Fibroblast of upper back skin (primary cell): Measurements from ENCODE around the gene BRAT1.
"Not testable (repeated sequence)": the region's sequence is repeated elsewhere in the genome, so short reads cannot be mapped to it uniquely, and the experiment has no call there.

ENCODE experiments used
- DNase-seq: peaks from one replicate; pipeline ENCODE4 v3.0.0-alpha.2; 2013

Gene BRAT1

DNA sequence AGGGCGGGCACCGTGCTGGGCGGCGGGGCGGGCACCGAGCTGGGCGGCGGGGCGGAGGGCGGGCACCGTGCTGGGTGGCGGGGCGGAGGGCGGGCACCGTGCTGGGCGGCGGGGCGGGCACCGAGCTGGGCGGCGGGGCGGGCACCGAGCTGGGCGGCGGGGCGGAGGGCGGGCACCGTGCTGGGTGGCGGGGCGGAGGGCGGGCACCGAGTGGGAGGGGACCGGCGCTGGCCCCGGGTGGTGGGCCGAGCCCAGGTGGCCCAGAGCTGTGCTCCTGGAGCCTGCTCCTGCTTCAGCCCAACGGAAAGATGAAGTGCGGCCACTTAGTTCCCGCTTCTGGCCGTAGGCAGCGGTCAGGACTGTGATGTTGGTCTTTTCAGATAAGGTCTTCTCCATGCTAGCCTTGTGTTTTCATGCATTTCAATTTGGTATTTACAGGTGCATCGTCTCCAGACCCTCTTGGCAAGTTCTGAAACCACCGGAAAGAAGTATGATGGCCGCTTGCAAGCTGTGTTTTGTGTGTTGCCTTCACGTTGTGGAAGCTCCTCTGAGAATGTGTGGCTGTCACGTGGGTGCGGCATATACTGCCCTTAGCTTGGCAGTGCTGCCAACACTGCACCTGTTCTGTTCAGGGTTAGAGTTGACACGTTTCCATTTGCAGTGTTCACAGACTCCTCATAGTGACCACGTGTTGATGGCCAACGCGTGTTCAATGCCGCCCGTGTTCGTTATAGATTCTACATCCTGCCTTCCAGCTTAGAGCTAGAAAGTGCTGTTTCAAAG, 28.7 kb upstream of the BRAT1 start:
- no peak for DNase-seq

DNA sequence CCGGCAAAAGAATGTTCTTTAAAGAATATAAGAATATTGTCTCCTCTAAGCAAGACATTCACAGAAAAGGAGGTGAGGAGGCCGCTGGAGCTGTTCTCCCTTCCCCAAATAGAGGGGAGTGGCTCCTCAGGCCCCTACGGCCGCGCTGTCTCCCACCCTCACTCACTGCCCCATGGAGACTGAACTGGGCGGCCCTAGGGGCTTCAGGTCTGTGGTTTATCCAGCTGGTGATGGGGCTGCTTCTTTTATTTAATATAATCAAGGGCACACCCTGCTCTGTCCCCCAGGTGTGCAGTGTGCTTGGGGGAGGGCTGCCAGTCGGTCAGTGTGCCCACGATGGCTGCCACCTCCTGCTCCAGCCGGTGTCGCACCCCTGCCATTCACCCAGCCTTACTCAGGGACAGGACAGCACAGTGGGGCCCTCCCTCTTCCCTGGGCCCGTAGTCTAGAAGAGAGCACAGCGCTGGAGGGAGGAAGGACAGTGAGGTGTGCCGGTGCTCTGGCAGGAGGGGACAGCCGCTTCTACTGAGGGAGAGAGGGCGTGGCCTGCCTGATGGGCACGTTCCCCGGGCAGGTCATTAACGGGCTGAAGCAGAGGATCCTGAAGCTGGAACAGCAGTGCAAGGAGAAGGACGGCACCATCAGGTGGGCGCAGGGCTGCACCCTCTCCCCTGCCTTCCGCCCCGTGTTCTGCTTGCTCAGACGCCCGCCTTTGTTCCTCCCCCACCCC, 26.8 kb upstream of the BRAT1 start:
- no peak for DNase-seq

DNA sequence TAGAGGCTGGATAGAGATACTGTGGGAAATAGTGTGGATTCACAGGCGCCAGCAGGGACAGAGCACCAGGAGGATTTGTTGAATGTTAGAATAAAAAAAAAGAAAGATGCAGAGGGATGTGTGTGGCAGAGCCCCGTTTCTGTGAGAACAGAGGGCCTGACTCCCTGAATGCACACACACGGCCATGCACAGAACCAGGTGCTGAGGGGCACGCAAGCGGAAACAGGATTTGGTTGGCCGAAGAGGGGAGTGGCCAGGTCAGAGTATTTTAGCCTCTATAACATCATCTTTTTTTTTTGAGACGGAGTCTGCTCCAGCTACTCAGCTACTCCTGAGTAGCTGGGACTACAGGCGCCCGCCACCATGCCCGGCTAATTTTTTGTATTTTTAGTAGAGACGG, 25.3 kb upstream of the BRAT1 start:
- no peak for DNase-seq

DNA sequence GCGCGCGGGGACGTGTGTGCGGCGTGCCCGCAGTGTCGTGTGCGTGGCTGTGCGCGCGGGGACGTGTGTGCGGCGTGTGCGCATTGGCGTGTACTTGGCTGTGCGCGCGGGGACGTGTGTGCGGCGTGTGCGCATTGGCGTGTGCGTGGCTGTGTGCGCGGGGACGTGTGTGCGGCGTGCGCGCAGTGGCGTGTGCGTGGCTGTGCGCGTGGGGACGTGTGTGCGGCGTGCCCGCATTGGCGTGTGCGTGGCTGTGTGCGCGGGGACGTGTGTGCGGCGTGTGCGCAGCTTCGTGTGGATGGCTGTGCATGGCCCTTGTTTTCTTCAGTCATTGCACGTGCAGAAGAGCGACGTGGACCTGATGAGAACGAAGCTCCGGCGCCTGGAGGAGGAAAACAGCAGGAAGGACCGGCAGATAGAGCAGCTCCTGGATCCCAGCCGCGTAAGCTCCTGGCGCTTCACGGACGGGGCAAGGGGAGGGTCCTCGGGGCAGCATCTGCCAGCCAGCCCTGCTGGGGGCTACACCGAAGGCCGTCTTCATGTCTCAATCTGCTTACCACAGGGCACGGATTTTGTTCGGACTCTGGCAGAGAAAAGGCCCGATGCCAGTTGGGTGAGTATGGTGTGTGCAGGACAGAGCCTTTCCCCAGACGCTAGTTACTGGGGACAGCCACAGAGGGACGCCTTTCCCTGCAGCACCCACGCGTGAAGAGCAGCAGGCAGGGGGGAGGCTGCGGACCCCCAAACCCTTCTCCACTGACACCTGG, 22.8 kb upstream of the BRAT1 start:
- no peak for DNase-seq

DNA sequence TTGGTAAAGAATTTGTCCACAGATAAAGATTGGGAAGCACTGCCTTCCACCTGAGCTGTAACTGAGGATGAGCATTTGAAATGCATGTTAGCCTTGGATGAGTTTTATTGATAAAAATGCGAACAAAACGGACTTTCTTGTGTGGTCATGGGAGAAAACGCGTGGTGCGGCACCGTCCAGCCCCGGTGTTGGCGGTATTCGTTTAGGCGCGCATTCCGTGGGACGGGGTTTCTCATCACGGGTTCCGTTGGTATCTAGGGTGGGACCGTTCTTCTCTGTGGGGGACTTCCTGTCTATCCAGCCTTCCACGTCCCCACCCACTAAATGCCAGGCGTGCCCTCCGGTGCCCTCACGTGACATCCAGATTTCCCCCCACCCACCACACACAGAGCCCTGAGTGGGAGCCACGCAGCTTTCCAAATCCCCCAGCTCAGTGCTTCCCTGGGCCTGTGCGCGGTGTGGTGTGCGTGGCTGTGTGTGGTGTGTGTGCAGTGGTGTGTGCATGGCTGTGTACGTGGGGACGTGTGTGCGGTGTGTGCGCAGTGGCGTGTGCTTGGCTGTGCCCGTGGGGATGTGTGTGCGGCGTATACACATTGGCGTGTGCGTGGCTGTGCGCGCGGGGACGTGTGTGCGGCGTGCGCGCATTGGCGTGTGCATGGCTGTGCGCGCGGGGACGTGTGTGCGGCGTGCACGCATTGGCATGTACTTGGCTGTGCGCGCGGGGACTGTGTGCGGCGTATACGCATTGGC, 21.6 kb upstream of the BRAT1 start:
- no peak for DNase-seq

DNA sequence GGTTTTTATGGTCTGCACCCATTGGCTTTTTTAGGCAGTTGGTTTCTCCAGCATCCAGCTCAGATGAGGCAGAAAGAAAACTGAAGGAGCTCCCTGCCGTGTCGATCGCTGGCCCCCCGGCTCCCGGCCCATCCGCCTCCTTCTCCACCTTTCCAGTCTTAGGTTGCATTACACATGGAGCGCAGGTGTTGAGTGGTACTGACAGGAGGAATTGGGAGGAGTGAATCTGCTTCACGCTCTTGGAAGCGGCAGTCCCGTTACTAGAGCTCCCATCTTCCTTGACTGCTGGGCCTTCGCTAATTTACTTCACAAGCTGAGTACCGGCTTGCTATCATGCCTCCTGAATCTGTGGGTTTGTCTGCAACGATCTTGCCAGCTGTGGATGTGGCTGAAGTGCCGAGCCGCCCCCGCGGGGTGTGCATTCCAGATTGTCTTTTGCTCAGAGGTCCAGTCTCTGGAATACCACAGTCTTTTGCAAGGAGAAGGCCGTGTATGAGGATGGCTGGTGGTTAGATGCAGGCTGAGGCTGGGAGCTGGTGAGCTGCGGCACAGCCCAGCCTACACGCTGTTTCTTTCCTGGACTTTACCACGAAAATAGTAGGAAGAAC, 20.5 kb upstream of the BRAT1 start:
- peak; percentile 36 for DNase-seq

DNA sequence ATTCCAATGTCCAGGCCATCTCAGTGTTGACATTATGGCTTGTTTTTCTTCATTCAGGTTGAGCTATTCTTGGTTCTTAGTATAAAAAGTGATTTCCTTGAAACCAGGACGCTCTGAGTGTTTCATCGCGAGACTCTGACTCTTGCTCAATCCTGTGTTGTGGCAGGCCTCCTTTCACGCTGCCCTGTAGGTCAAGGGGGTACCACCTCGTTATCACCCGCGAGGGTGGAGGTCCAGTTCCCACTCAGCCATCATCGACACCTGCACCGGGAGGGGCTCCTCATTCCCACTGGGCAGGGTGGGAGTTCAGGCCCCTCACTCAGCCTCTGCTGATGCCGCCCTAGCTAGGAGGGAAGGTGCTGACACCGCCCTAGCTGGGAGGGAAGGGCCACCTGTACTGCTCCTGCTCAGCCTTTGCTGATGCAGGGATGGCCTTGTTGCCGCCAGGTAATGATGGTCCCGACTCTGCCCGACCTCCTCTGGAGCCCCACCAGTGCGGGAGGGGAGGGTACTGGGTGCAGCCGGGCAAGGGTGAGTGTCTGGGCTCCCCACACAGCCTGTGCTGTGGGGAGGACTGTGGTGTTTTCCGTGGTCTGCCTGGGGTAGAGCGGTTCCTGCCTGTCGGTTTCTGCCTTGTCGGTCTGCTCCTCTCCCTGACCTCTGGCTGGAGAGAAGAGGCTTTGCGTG, 19.9 kb upstream of the BRAT1 start:
- no peak for DNase-seq

DNA sequence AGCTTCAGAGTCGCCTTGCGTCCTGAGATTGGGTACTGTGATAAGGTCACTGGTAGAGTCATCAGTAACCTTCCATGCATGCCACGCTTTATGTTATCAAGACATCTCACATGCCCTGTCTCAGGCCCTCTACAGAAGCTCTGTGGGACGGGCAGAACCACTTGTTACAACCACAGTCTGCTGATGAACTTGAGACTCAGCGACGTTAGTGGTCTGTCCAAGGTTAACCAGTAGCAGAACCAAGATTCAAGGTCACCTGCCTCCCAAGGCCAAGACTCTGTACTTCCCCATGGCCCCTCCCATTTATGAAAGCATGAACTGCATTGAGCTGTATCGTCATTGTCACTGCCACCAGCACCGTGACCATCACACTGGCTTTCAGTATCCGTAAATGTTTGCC, 18.4 kb upstream of the BRAT1 start:
- no peak for DNase-seq

DNA sequence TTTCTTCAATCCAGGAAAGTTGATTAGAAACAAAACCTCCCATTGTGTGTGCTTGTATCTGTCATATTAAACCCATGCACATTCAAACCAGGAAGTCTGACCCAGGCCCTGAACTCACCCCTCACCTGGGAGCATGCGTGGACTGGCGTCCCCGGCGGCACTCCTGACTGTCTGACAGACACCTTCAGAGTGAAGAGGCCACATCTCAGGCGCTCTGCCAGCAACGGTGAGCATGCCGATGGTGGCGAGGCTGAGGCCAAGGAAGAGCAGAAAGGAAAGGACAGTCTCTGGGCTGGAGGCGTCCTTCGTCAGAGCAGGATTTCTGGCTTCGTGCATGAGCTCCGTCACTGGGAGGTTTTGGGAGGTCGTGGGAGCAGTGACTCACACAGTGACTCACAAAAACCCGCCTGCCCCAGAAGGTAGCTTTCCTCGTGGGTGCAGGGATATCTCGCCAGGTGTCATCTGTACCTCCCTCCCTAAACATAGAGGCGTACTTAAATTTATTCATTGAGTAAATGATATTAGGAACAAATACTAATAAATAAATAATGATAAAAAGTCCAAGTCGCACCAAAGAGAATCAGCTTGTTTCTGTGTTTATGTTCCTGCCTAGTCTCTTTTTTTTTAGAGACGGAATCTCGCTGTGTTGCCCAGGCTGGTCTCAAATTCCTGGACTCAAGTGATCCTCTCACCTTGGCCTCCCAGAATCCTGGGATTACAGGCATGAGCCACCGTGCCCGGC, 16.9 kb upstream of the BRAT1 start:
- DNase-seq = no peak

DNA sequence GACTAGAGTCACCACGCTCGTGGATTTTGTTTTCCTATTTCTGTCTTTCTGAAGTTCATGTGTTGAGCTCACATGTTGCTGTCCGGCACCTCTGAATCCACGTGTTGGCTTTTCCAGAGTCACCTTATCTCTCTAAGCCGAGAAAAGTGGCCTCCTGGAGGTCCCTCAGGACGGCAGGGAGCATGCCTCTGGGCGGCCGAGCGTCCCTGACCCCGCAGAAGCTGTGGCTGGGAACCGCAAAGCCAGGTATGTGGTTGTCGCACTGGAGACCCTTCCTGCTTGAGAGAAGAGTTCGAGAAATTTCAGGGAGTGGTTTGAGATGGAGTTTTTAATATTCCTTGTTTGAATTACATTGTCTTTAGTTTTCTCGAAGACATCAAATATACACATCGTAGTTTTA, 16.1 kb upstream of the BRAT1 start:
- no peak for DNase-seq

DNA sequence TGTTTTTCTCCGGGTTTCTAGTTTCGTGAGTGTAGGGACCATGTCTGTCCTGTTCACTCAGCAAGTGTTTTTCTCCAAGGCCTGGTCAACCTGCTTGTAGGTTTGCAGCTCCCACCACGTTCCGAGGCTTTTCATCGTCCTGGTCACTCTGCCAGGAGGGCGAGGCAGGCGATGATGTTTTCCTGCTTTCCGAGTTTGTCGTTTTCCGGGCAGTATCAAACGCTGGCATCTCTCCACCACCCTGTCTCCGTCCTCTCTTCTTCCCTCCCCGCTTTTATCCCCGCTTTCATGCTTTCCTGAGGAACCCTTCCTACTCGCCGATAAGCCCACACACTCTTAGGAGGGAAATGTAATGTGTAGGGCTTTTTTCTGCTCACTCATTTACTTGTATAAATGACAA, 14.7 kb upstream of the BRAT1 start:
- DNase-seq = no peak

DNA sequence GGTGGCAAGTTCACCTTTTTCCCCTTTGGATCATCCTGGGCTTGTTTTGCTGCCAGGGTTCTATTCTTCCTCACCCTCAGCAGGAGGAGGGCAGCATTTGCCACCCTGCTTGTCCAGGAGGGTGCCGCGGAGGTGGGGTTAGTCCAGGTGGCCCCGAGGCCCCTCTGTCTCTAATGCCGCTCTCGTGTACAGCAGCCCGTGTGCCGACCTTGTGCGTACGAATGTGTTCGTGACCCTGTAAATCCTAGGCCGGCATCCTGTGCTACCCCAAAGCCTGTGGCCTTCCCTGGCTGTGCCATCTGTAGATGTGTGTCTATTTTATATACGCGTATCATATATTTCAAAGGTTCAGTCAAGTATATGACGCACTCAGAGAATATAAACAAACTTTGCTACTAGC, 14.1 kb upstream of the BRAT1 start:
- no peak for DNase-seq

DNA sequence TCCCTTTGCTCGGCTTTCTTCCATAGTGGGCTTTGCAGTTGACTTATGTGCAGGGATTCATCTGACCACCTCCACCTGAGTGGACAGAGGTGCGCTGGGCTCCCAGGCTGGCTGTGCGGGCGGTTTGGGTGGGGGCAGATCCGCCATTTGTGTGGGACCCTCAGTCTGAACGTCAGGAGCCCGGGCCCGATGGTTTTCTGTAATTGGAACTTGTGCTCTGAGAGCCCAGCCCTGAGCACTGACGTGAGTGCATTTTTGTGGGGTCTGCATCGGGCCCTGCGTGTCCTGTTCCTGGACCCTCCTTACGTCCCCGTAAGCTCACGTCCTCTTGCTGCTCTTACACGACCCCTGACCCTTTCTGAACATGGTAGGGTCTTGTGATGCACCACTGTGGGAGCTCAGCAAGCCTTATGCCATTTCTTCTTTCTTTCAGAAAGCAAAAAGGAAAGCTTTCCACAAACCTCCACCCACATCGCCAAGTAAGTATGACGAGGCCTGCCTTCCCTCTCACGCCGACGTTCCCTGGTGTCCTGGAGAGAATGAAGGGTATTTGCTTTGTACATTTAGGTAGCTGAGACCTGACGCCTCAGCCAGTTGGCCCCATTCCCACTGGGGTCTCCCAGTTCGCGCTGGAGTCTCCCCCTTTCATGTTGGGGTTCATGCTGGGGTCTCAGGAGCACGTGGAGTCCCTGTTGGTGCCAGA, 13.3 kb upstream of the BRAT1 start:
- DNase-seq = no peak

DNA sequence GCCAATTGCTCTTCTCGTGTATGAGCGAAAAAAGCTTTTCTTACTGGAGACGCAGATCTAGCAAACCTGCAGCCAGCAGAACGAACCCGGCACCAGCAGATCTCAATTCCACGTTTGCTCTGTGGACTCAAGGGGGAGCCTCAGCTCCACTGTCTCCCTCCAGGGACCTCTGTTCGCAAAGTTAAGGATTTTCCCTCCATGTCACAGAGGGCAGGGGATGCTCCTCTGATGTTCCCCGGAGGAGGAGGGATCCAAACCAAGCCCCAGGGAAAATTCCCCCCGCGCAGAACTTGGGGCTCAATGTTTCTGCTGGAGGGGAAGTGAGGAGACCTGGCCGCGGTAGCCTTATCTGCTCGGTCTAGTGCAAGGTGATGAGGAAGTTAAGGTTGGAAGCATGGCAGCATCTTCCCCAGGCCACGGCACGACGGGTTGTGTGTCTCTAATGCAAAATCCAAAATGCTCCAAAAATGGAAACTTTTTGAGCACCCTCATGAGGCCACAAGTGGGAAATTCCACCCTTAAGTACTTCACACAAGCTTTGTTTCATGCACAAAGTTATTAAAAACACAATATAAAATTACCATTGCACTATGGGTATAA, 12.5 kb upstream of the BRAT1 start:
- DNase-seq = peak; percentile 50

DNA sequence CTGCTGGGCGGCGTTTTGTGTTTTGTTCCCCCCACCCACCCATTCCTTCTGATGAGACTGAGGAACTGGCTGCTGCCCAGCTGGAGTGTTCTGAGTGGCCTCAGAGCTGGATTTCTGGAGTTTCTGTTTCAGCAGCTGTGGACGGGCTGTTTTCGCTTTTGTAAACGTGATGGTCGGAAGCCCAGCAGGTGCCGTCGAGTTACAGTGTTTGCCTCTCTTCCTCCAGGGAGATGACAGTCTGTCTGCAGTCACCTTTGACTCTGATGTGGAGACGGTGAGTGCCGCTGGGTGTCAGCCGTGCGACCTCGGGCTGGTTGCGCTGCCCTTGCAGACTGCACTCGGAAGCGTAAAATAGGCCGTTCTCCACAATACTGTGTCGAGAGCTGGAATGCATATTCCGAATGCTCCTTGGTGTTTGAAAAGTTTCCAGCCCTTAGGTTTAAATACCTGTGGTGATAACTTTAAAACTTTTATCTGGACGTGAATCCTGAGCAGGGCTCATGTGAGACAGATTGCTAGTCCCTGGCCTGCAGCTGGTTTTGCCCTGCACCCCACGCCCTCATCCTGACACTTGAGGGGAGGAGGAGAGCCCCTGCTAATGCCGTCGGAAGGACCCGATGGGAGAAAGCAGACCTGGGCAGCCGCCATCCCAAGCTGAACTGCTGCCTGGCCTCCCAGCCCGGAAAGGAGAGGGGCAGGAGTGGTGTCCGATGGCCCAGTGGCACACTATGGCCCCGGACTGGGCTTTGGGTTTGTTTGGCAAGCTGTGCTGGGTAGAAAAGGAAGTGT, 11.8 kb upstream of the BRAT1 start:
- DNase-seq = peak; percentile 23

DNA sequence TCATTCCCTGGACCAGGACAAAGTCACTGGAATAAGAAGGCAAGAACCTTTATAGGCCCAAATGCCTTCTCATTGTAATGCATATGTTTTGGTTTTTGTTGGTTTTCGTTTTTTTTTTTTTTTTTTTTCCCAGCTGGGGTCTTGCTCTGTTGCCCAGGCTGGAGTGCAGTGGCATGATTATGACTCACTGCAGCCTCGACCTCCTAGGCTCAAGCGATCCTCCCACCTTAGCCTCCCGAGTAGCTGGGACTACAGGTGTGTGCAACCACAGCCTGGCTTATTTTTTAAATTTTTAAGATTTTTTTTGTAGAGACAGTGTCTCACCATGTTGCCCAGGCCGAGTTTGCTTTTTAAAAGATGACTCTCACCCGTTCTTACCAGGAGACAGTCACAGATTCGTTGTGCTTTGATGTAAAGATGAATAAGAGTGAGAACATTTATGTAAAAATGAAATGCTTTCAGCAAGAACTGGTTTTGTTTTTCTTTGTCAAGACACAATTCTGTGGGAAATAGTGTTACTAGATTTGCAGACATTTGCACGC, 11.1 kb upstream of the BRAT1 start:
- no peak for DNase-seq

DNA sequence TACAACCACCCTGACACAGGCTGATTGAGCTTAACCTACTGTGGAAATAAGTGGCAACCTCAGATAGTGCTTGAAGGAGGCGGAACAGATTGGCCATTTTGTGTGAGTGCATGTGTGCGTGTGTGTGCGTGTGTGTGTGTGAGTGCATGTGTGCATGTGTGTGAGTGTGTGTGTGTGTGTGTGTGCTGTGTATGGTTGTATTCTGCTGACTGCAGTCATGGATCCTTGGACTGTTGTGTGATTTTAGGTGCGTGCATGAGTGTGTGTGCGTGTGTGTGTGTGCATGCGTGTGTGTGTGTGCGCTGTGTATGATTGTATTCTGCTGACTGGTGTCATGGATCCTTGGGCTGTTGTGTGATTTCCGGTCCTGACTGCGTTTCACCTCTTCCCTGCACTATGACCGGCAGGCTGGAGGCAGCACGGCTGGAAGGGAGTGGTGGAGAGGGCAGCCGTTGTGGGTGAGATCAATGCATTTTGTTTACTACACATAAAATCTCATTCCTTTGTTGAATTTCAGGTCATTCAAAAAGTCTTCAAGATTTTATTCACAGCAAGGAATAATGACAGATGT, 9.7 kb upstream of the BRAT1 start:
- no peak for DNase-seq

DNA sequence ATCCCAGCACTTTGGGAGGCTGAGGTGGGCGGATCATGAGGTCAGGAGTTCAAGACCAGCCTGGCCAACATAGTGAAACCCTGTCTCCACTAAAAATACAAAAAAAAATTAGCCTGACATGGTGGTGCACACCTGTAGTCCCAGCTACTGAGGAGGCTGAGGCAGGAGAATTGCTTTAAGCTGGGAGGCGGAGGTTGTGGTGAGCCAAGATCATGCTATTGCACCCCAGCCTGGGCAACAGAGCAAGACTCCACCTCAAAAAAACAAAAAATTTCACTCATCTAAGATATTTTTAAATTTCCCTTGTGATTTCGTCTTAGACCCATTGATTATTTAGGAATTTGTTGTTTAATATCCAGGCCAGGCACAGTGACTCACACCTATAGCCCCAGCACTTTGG, 8.6 kb upstream of the BRAT1 start:
- not testable (repeated sequence) for DNase-seq
